SK-N-SH treated with all-trans-retinoic acid at 6 μM for 48 hours (cell line): Measurements from ENCODE around the gene HSD11B1L.

ENCODE experiments used
- ATAC-seq: fragments of 200-7000 bp; cut with Tn5 transposase; 3 replicates; pipeline ENCODE4 v1.9.1; 2020; ENCODE audit warnings: mild to moderate bottlenecking, moderate library complexity
- BACH2 ChIP-seq: fragments of 250-450 bp; sonication (Bioruptor Pico); IDR thresholded peaks from 2 replicates; pipeline ENCODE4 v1.9.0; 2021; ENCODE audit warnings: mild to moderate bottlenecking, borderline replicate concordance
- CSDC2 ChIP-seq: fragments of 250-450 bp; sonication (Bioruptor Pico); IDR thresholded peaks from 2 replicates; pipeline ENCODE4 v1.5.0; 2020; ENCODE audit warnings: mild to moderate bottlenecking, moderate library complexity
- GLIS3 ChIP-seq: fragments of 250-450 bp; sonication (Bioruptor Pico); IDR thresholded peaks from 2 replicates; pipeline ENCODE4 v1.5.0; 2020; ENCODE audit warnings: mild to moderate bottlenecking, moderate library complexity
- ISL1 ChIP-seq: fragments of 250-450 bp; sonication (Bioruptor Pico); IDR thresholded peaks from 2 replicates; pipeline ENCODE4 v2.1.2; 2022; ENCODE audit warnings: mild to moderate bottlenecking, moderate library complexity
- OSR1 ChIP-seq: fragments of 250-450 bp; sonication (Bioruptor Pico); IDR thresholded peaks from 2 replicates; pipeline ENCODE4 v1.8.0; 2022; ENCODE audit warnings: moderate library complexity, mild to moderate bottlenecking, inconsistent platforms
- PPARA ChIP-seq: fragments of 250-450 bp; sonication (Bioruptor Pico); IDR thresholded peaks from 2 replicates; pipeline ENCODE4 v1.5.0; 2020; ENCODE audit warnings: mild to moderate bottlenecking, borderline replicate concordance
- SNAI2 ChIP-seq: fragments of 250-450 bp; sonication (Bioruptor Pico); IDR thresholded peaks from 2 replicates; pipeline ENCODE4 v1.5.0; 2020; ENCODE audit warnings: mild to moderate bottlenecking, moderate library complexity
- TCF4 ChIP-seq: fragments of 250-450 bp; sonication (Bioruptor Pico); IDR thresholded peaks from 2 replicates; pipeline ENCODE4 v1.8.0; 2021; ENCODE audit warnings: mild to moderate bottlenecking, moderate library complexity, borderline replicate concordance
- TOX ChIP-seq: fragments of 250-450 bp; sonication (Bioruptor Pico); IDR thresholded peaks from 2 replicates; pipeline ENCODE4 v1.8.0; 2021; ENCODE audit warnings: mild to moderate bottlenecking, moderate library complexity, borderline replicate concordance
- TSHZ2 ChIP-seq: fragments of 250-450 bp; sonication (Bioruptor Pico); IDR thresholded peaks from 2 replicates; pipeline ENCODE4 v1.5.0; 2020; ENCODE audit warnings: mild to moderate bottlenecking, moderate library complexity
- ZC3H10 ChIP-seq: fragments of 250-450 bp; sonication (Bioruptor Pico); IDR thresholded peaks from 2 replicates; pipeline ENCODE4 v1.5.1; 2021; ENCODE audit warnings: mild to moderate bottlenecking, moderate library complexity
- ZFP3 ChIP-seq: fragments of 250-450 bp; sonication (Bioruptor Pico); IDR thresholded peaks from 2 replicates; pipeline ENCODE4 v1.5.0; 2020; ENCODE audit warnings: mild to moderate bottlenecking, moderate library complexity
- ZFP30 ChIP-seq: fragments of 450-650 bp; formaldehyde crosslinking; IDR thresholded peaks from 2 replicates; pipeline ENCODE4 v1.5.0; 2022; ENCODE audit warnings: mild to moderate bottlenecking, moderate library complexity
- ZNF565 ChIP-seq: fragments of 450-650 bp; formaldehyde crosslinking; conservative IDR thresholded peaks from 2 replicates; pipeline ENCODE4 v1.5.0; 2020; ENCODE audit warnings: low read depth, mild to moderate bottlenecking, moderate library complexity
- ZNF70 ChIP-seq: fragments of 450-650 bp; formaldehyde crosslinking; IDR thresholded peaks from 2 replicates; pipeline ENCODE4 v1.5.0; 2020; ENCODE audit warnings: mild to moderate bottlenecking, moderate library complexity
- ZNF8 ChIP-seq: fragments of 450-650 bp; formaldehyde crosslinking; IDR thresholded peaks from 2 replicates; pipeline ENCODE4 v1.5.0; 2020; ENCODE audit warnings: mild to moderate bottlenecking, moderate library complexity
- TF ChIP-seq, protein P1 (sequence below): fragments of 250-450 bp; sonication (Bioruptor Pico); IDR thresholded peaks from 2 replicates; pipeline ENCODE4 v1.8.0; 2020; ENCODE audit warnings: mild to moderate bottlenecking, moderate library complexity, borderline replicate concordance
- TF ChIP-seq, protein P2 (sequence below): fragments of 250-450 bp; sonication (Bioruptor Pico); IDR thresholded peaks from 2 replicates; pipeline ENCODE4 v1.5.1; 2020; ENCODE audit warnings: low read depth, mild to moderate bottlenecking, moderate library complexity
- TF ChIP-seq, protein P3 (sequence below): fragments of 250-450 bp; sonication (Bioruptor Pico); IDR thresholded peaks from 2 replicates; pipeline ENCODE4 v1.8.0; 2021; ENCODE audit warnings: low read depth, mild to moderate bottlenecking, moderate library complexity, borderline replicate concordance
- TF ChIP-seq, protein P4 (sequence below): fragments of 250-450 bp; sonication (Bioruptor Pico); IDR thresholded peaks from 2 replicates; pipeline ENCODE4 v1.5.1; 2021; ENCODE audit warnings: mild to moderate bottlenecking, moderate library complexity

HSD11B1L gene

DNA sequence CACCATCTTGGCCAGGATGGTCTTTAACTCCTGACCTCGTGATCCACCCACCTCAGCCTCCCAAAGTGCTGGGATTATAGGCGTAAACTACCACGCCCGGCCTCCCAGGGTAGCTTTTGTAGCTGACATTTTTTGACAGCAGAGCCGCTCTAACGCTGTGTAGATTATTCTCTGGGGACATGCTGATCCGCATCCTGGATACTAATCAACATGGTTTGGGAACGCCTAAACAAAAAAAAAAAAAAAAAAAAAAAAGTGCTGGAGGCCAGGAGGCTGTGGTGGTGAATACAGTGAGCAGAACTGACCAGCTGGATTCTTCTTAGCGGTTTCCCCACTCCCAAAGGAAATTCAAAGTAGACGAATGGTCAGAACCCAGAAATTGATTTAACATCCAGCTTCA, 34.0 kb downstream of the HSD11B1L start:
- no peak for ATAC-seq
- TF ChIP-seq CSDC2 (CRISPR knock-in tag) = no peak
- TF ChIP-seq TCF4 (CRISPR knock-in tag) = no peak
- TF ChIP-seq, protein P1, sequence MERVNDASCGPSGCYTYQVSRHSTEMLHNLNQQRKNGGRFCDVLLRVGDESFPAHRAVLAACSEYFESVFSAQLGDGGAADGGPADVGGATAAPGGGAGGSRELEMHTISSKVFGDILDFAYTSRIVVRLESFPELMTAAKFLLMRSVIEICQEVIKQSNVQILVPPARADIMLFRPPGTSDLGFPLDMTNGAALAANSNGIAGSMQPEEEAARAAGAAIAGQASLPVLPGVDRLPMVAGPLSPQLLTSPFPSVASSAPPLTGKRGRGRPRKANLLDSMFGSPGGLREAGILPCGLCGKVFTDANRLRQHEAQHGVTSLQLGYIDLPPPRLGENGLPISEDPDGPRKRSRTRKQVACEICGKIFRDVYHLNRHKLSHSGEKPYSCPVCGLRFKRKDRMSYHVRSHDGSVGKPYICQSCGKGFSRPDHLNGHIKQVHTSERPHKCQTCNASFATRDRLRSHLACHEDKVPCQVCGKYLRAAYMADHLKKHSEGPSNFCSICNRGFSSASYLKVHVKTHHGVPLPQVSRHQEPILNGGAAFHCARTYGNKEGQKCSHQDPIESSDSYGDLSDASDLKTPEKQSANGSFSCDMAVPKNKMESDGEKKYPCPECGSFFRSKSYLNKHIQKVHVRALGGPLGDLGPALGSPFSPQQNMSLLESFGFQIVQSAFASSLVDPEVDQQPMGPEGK (CRISPR knock-in tag) = no peak
- TF ChIP-seq ZFP30 = no peak
- TF ChIP-seq PPARA (CRISPR knock-in tag) = no peak
- no peak for TF ChIP-seq TOX (CRISPR knock-in tag)
- TF ChIP-seq ISL1 (CRISPR knock-in tag) = no peak
- TF ChIP-seq, protein P2, sequence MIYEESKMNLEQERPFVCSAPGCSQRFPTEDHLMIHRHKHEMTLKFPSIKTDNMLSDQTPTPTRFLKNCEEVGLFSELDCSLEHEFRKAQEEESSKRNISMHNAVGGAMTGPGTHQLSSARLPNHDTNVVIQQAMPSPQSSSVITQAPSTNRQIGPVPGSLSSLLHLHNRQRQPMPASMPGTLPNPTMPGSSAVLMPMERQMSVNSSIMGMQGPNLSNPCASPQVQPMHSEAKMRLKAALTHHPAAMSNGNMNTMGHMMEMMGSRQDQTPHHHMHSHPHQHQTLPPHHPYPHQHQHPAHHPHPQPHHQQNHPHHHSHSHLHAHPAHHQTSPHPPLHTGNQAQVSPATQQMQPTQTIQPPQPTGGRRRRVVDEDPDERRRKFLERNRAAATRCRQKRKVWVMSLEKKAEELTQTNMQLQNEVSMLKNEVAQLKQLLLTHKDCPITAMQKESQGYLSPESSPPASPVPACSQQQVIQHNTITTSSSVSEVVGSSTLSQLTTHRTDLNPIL (CRISPR knock-in tag) = no peak
- TF ChIP-seq ZC3H10 (CRISPR knock-in tag) = no peak
- TF ChIP-seq OSR1 (CRISPR knock-in tag) = no peak

DNA sequence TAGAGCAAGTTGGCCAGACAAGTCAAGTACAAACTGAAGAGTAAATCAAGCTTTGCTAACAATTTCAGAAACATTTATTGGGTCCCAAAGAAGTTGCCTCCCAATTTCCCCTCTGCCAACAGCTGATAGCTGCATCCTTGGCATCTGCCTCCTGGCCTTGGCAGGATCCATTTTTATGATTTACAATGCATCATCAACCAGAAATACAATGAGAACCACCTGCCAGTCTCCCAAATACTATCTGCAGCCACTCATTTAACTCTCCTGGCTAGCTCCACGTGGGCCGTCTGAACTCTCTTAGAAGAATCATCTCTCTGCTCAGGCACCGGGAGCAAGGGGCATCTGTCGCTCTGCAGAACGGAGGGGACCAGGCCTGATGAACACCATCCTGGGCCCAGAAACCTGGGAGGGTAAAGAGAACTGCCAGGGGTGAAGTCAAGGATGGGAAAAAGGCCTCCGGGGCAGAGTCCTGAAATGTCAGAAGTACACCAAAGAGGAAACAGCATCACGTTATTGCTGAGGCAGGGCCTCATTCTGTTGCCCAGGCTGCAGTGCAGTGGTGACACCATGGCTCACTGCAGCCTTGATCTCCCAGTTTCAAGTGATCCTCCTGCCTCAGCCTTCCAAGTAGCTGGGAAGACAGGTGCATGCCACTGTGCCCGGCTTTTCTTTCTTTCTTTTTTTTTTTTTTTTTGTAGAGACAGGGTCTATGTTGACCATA, 36.5 kb downstream of the HSD11B1L start:
- TF ChIP-seq SNAI2 (CRISPR knock-in tag) (no peak), TCF4 (CRISPR knock-in tag) (no peak), TSHZ2 (no peak), ZFP3 (CRISPR knock-in tag) (no peak), ZC3H10 (CRISPR knock-in tag) (no peak), ZNF8 (CRISPR knock-in tag) (no peak), ZNF70 (CRISPR knock-in tag) (no peak), ZNF565 (CRISPR knock-in tag) (no peak), ZFP30 (no peak), PPARA (CRISPR knock-in tag) (no peak)
- TF ChIP-seq, protein P3, sequence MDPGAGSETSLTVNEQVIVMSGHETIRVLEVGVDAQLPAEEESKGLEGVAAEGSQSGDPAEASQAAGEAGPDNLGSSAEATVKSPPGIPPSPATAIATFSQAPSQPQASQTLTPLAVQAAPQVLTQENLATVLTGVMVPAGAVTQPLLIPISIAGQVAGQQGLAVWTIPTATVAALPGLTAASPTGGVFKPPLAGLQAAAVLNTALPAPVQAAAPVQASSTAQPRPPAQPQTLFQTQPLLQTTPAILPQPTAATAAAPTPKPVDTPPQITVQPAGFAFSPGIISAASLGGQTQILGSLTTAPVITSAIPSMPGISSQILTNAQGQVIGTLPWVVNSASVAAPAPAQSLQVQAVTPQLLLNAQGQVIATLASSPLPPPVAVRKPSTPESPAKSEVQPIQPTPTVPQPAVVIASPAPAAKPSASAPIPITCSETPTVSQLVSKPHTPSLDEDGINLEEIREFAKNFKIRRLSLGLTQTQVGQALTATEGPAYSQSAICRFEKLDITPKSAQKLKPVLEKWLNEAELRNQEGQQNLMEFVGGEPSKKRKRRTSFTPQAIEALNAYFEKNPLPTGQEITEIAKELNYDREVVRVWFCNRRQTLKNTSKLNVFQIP = no peak
- TF ChIP-seq, protein P1 (CRISPR knock-in tag) = no peak
- ATAC-seq = no peak

- ATAC-seq = no peak
- TF ChIP-seq ISL1 (CRISPR knock-in tag) = no peak
- no peak for TF ChIP-seq BACH2 (CRISPR knock-in tag)
- no peak for TF ChIP-seq TCF4 (CRISPR knock-in tag)
- TF ChIP-seq ZNF70 (CRISPR knock-in tag) = no peak
- TF ChIP-seq, protein P4, sequence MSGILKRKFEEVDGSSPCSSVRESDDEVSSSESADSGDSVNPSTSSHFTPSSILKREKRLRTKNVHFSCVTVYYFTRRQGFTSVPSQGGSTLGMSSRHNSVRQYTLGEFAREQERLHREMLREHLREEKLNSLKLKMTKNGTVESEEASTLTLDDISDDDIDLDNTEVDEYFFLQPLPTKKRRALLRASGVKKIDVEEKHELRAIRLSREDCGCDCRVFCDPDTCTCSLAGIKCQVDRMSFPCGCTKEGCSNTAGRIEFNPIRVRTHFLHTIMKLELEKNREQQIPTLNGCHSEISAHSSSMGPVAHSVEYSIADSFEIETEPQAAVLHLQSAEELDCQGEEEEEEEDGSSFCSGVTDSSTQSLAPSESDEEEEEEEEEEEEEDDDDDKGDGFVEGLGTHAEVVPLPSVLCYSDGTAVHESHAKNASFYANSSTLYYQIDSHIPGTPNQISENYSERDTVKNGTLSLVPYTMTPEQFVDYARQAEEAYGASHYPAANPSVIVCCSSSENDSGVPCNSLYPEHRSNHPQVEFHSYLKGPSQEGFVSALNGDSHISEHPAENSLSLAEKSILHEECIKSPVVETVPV (CRISPR knock-in tag) = no peak
- TF ChIP-seq TOX (CRISPR knock-in tag) = no peak
- TF ChIP-seq GLIS3 (CRISPR knock-in tag) = no peak
Measured at GRCh38 chr19:5718037-5718578, 37.3 kb downstream of the HSD11B1L start.
